Amniotic stem cell (primary cell): ENCODE measurements around the gene GABRP.
A peak's percentile ranks its signal among the peaks of the same experiment; 100 is the strongest.
"Not testable (repeated sequence)": the region's sequence is repeated elsewhere in the genome, so short reads cannot be mapped to it uniquely, and the experiment has no call there.

ENCODE experiments used
- DNase-seq: peaks from one replicate; lab custom pipeline; 2025; lab: John Stamatoyannopoulos, UW

The GABRP gene

DNA sequence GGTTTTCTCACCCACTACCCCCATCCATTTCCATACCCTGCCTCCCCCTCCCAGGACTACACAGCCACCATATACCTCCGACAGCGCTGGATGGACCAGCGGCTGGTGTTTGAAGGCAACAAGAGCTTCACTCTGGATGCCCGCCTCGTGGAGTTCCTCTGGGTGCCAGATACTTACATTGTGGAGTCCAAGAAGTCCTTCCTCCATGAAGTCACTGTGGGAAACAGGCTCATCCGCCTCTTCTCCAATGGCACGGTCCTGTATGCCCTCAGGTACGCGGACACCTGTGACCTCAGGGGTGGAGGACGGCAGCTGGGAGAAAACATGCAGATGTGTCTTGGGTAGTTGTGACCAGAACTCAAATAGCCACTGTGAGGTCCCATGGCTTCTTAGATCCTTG, 11.6 kb downstream of the GABRP start:
- DNase-seq: no peak

DNA sequence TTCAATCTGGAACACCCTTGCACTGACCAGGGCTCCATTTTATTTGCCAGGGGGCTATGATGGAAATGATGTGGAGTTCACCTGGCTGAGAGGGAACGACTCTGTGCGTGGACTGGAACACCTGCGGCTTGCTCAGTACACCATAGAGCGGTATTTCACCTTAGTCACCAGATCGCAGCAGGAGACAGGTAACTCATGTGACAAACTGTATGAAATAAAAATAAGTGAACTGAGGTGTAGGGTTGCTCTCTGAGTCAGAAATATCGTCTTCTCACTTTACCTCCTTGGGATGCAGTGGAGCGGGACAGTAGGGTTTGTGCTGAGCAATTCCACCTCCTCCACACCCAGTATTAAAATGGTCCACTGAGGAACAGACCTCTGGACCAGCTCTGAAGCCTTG, 22.1 kb downstream of the GABRP start:
- no peak for DNase-seq

DNA sequence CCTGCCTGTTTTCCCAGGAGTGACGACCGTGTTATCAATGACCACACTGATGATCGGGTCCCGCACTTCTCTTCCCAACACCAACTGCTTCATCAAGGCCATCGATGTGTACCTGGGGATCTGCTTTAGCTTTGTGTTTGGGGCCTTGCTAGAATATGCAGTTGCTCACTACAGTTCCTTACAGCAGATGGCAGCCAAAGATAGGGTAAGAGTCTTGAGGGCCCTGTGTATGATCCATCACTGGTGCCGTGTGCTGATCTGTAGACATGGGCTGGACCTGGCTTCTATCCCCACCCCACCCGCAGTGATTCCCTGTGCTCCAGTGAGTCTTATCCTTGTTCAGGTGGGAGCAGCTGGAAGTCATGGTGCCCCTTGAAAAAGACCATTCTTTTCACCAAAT, 26.0 kb downstream of the GABRP start:
- DNase-seq: peak; percentile 32

DNA sequence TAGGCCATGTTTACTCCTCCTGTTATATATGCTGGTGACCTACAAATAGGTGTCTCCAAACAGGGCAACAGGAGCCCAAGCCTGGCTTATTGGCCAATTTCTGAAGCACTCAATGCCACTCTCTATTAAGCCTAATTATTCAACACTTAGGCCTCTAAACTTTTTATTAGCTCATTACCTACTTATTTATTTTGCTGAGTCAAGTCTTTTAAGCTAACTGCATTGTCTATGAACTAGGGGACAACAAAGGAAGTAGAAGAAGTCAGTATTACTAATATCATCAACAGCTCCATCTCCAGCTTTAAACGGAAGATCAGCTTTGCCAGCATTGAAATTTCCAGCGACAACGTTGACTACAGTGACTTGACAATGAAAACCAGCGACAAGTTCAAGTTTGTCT, 28.2 kb downstream of the GABRP start:
- DNase-seq: no peak

- DNase-seq: no peak
Measured at GRCh38 chr5:170813231-170813630, 29.7 kb downstream of the GABRP start.

DNA sequence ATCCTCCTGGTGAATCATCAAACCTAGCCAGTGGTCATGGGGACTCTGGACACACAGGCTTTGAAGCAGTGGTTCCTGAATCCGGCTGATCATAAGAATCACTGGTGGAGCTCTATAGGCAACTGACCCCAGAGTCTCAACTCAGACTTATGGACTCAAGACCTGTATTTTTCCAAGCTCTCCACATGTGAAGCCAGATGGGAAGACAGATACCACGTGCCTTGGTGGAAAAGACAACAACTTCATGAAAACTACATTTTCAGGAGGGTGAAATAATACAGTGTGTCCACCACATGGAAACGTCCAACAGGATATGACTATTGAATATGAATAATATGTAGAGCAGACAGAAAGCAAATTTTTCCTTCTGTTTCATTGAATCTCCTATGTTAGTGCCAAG, 33.7 kb downstream of the GABRP start:
- DNase-seq: no peak

DNA sequence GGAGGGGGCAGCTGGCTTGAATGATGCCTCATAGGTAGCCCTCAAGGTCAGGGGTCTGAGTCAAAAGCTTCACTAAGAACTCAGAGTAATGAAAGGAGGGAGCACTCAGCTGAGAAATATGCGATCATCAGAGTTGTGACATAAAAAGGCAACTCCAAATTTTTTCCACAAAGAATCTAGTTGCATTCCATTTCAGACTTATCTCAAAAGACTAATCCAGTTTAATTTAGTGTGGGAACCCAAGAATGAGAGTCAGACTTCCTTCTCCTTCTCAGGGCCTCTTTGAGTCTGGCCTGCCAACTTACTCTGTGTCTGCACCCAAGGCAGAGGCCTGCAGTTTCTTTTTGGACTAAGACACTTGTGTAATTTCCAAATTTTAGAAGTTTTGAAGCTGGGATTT, 34.7 kb downstream of the GABRP start:
- peak; percentile 35 for DNase-seq

GRCh38 chr5:170819824-170820223, 36.3 kb downstream of the GABRP start:
- no peak for DNase-seq

GRCh38 chr5:170821257-170821800, 37.8 kb downstream of the GABRP start:
- DNase-seq: no peak

DNA sequence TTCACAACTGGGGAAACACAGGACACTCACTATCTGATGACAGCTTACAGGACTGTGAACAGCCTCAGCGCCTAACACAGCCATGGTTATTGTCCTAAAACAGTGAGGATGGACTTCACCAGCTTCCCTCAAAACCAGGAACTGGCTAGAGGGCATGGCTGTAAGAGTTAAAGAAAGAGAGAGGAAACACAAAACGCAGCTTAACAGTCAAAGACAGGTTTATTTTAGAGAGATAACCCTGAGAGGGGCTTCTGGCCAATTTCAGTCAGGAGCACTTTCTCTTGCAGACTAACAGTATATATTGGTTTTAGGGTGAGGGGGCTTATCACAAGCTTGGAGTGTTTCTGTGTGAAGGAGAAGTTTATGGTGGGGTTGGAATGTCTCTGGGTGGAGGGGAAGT, 42.6 kb downstream of the GABRP start:
- no peak for DNase-seq

- DNase-seq: no peak
Measured at GRCh38 chr5:170832241-170832640, 48.7 kb downstream of the GABRP start.

GRCh38 chr5:170833981-170834380, 50.5 kb downstream of the GABRP start:
- not testable (repeated sequence) for DNase-seq

DNA sequence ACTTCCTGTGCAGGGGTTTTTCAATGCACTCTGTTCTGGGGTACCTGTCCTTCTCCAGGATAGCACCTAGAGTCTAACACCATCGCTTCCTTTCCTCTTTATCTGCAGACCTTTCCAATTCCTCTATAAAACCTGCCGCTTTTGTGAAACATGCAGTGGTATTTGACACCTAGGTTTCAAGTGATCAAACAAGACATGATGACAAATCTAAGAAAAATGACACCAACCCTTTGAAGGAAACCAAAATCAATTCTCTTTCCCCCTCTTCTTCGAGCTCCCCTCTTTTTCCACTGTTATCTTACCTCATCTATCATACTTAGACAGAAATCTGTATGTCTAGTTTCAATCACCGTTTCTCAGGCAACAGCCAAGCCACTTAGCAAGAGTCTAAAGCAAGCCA, 52.7 kb downstream of the GABRP start:
- DNase-seq: no peak

DNA sequence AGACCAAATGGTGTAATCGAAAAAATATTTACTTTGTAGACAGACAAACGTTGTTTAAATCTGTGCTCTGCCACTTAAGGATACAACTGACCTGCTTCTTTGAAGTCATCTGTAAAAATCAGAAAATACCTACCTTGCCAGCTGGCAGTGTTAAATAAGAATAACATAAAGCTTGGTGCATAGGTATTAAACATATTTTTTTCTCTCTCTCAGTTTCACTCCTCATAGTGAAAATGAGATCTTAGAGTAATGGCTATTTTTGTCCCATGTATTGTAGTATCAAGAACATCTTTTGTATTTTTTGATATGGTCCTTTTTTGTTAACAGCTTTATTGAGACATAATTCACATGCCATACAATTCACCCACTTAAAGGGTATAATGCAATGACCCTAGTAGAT, 60.3 kb downstream of the GABRP start:
- DNase-seq: no peak

DNA sequence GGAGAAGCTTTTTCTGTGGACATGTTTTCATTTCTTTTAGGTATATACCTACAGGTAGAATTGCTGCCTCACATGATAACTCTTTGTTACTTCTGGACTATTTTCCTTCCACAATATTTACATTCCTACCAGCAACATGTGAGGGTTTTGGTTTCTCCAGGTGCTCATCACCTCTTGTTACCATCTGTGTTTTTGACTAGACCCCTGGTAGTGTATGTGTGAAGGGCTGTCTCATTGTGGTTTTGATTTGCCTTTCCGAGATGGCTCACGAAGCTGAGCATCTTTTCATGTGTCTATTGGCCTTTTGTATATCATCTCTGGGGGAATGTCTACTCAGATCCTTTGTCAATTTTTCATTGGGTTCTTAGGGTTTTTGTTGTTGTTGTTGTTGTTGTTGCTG, 61.1 kb downstream of the GABRP start:
- DNase-seq: no peak

- DNase-seq: no peak
Measured at GRCh38 chr5:170846416-170846815, 62.9 kb downstream of the GABRP start.

- no peak for DNase-seq
Measured at GRCh38 chr5:170846846-170847245, 63.3 kb downstream of the GABRP start.

GRCh38 chr5:170848033-170848432, 64.5 kb downstream of the GABRP start:
- DNase-seq: no peak

DNA sequence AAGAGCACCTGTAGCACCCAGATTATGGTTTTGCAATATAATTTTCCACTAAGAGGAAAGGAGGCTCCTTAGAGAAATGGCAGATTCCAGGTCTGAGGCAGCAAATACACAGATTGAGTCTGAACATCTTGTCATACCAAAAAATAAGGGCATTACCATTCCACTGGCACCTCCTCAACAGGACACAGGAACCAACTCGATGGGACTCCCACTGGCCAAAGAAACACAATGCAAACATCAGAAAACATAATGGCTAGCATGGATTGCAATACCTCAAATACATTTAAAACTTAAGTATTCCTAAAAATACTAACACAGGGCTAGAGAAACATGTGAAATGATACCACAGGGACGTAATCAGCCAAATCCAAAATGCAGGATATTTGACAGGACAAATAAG, 65.8 kb downstream of the GABRP start:
- DNase-seq: no peak

GRCh38 chr5:170854566-170854965, 71.0 kb downstream of the GABRP start:
- DNase-seq: no peak

DNA sequence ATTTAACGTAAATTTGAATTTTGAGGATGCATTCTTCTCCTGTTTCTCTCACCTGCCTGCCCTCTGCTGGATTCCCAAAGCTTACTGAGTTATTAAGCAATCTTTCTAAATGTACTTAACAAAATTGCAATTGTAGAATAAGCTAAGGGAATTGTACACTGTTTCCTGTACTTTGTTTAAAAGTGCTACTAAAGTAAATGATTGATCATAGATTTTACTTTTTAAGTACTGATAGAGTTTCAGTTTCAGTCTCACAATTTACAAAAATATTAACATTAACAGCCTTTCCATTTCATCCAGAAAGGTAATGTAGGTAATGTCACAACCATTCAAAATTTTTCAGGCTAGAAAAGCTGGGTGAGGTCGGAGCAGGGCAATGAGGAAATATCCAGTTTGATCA, 73.5 kb downstream of the GABRP start:
- DNase-seq: no peak

- no peak for DNase-seq
Measured at GRCh38 chr5:170860415-170860814, 76.9 kb downstream of the GABRP start.

DNA sequence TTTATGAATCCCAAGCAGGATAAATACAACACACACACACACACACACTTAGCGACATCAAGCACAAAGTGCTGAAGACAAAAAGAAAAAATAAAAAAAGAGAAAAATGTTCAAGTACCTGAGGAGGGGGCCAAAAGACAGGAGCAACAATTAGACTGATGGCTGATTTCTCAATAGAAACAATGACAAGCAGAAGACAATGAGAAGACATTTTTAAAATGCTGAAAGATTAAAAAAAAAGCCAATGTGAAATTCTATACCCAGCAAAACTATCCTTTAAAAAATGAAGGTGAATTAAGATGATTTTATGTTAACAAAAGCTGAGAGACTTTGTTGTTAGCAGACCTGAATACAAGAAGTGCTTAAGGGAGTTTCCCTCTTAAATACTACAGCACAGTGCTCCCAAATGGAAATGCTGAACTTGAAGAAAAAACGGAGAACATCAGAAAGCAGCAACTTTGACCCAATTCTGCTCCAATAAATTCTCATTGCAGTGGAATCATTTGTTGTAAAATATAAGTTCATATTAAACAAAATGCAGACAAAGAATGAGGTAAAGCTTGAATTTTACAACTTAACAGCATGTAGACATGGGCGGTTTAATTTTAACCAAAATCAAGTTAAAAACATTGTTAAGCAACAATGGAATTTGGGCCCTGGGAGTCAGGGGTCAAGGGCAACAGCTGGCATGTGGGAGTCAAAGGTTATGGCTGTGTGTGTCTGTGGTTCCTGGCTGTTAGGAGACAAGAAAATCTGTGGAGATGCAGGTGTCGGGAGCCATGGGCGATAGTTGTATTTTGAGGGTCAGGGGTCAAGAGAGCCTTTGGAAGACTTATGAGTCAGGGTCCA, 77.5 kb downstream of the GABRP start:
- DNase-seq: no peak

DNA sequence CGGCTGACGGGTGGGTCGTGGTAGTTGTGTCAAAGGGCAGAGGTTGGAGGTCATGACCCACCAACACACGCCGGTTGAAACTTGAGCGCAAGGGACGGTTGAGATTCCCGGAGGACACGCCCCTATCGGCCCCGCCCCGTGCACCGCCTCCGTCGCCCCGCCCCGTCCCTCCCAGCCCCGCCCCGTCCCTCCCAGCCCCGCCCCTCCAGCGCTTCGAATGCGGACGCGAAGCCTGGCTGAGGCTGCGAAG, 78.1 kb downstream of the GABRP start:
- no peak for DNase-seq
